ENCODE measurements around the gene FRMD4A.
"Not testable (repeated sequence)": the region's sequence is repeated elsewhere in the genome, so short reads cannot be mapped to it uniquely, and the experiment has no call there.

Gene FRMD4A

GRCh38 chr10:13970236-13970956 lies 360.3 kb downstream of the FRMD4A start:
- no peak for DNase-seq

GRCh38 chr10:13969792-13970140 lies 361.0 kb downstream of the FRMD4A start:
- DNase-seq, result no peak

GRCh38 chr10:13969118-13969791 lies 361.5 kb downstream of the FRMD4A start:
- DNase-seq, result no peak

GRCh38 chr10:13961853-13962252 lies 368.9 kb downstream of the FRMD4A start:
- no peak for DNase-seq

- DNase-seq, result no peak
These were observed 369.6 kb downstream of the FRMD4A start for GRCh38 chr10:13961097-13961496.

- DNase-seq, result no peak
These were observed 370.1 kb downstream of the FRMD4A start for GRCh38 chr10:13960603-13961002.

GRCh38 chr10:13959443-13960359 lies 371.0 kb downstream of the FRMD4A start:
- no peak for DNase-seq

- no peak for DNase-seq
These were observed 372.9 kb downstream of the FRMD4A start for GRCh38 chr10:13957856-13958255.

- DNase-seq, result no peak
These were observed 373.9 kb downstream of the FRMD4A start for GRCh38 chr10:13956826-13957225.

- DNase-seq, result no peak
These were observed 375.2 kb downstream of the FRMD4A start for GRCh38 chr10:13955409-13956068.

- DNase-seq, result not testable (repeated sequence)
These were observed 376.5 kb downstream of the FRMD4A start for GRCh38 chr10:13954195-13954594.

GRCh38 chr10:13953371-13953770 lies 377.4 kb downstream of the FRMD4A start:
- no peak for DNase-seq

- DNase-seq, result no peak
These were observed 380.2 kb downstream of the FRMD4A start for GRCh38 chr10:13950543-13950939.

GRCh38 chr10:13949844-13950542 lies 380.7 kb downstream of the FRMD4A start:
- no peak for DNase-seq

- DNase-seq, result no peak
These were observed 384.6 kb downstream of the FRMD4A start for GRCh38 chr10:13946209-13946460.

- DNase-seq, result no peak
These were observed 385.1 kb downstream of the FRMD4A start for GRCh38 chr10:13945390-13946208.

GRCh38 chr10:13944823-13945222 lies 385.9 kb downstream of the FRMD4A start:
- no peak for DNase-seq

- DNase-seq, result no peak
These were observed 386.9 kb downstream of the FRMD4A start for GRCh38 chr10:13943735-13944398.

- no peak for DNase-seq
These were observed 388.7 kb downstream of the FRMD4A start for GRCh38 chr10:13942035-13942434.

GRCh38 chr10:13939391-13939790 lies 391.3 kb downstream of the FRMD4A start:
- no peak for DNase-seq

GRCh38 chr10:13938950-13939349 lies 391.8 kb downstream of the FRMD4A start:
- DNase-seq, result no peak

Data from NCI-H187 treated with DMSO at 0.1 percent for 48 hours (cell line).